K562 (cell line): ENCODE measurements around the gene DDX23. TPM values are rescaled to one million over a fixed set of nuclear protein-coding genes. Genes with fewer than 3 reads are reported as not detected.

Source experiments
- ATAC-seq: fragments of 200-7000 bp; cut with Tn5 transposase; 3 replicates; pipeline ENCODE4 v1.9.1; 2020; ENCODE audit warnings: moderate library complexity
- BruUV-seq: library from RNA; stranded (reverse); fragments of 400-500 nt; replicated peaks from 2 replicates; lab custom pipeline; 2021; lab: Mats Ljungman, UMichigan
- CTCF ChIA-PET: fragments of 300-600 bp; formaldehyde crosslinking; extraction: SDS; loops from one replicate; lab custom pipeline; 2021; ENCODE audit warnings: low intra/inter-chr PET ratio; lab: Yijun Ruan, JAX
- POLR2A ChIA-PET: fragments of 300-600, 350-650 bp; sonication (Branson Sonifier 250); formaldehyde crosslinking; extraction: SDS; loops from one replicate; lab custom pipeline; 2021; ENCODE audit warnings: antibody characterized with exemption, inconsistent platforms; lab: Yijun Ruan, JAX
- DNase-seq, 4 experiments: peaks; one replicate each; pipeline versions ENCODE4 v3.0.0 to v3.0.0-alpha.2; 2011 to 2018; ENCODE audit warnings: low spot score in 3 of 4, mixed read lengths in 3 of 4; ENCODE audit errors: extremely low read depth in 1 of 4
- FAIRE-seq: peaks from 2 replicates; lab custom pipeline; 2011; peaks lifted over from hg19 to GRCh38; lab: Jason Lieb, UNC
- H2AFZ ChIP-seq: 2 replicates; pipeline ENCODE4 v1.6.0; 2011; ENCODE audit warnings: low read depth, low read length, control low read depth, inconsistent platforms
- H3K27ac ChIP-seq: fragments of 200-600 bp; 3 replicates; pipeline ENCODE4 v1.8.0; 2011; ENCODE audit warnings: low read depth, mild to moderate bottlenecking, control low read depth, inconsistent platforms, low read length, moderate library complexity, mixed read lengths; ENCODE audit errors: extremely low read depth
- H3K27me3 ChIP-seq, 2 experiments: fragments of 300-600 bp in 1 of 2; 2 replicates in 1 of 2; 3 replicates in 1 of 2; pipeline versions ENCODE4 v1.6.0 to v1.8.0; 2011; ENCODE audit warnings: inconsistent platforms in 2 of 2, low read length in 2 of 2, mild to moderate bottlenecking in 1 of 2, mixed read lengths in 1 of 2, moderate library complexity in 1 of 2; ENCODE audit not compliant: control insufficient read depth in 2 of 2, insufficient read depth in 2 of 2
- H3K36me3 ChIP-seq: fragments of 300-600 bp; 3 replicates; pipeline ENCODE4 v1.8.0; 2011; ENCODE audit warnings: mild to moderate bottlenecking, low read length, inconsistent platforms; ENCODE audit not compliant: control insufficient read depth, insufficient read depth
- H3K4me1 ChIP-seq, 2 experiments: fragments of 200-600 bp in 1 of 2; replicated peaks in 1 of 2; 2 replicates in 1 of 2; 3 replicates in 1 of 2; pipeline versions ENCODE4 v1.5.1 to v1.8.0; 2011; ENCODE audit warnings: inconsistent platforms in 2 of 2, low read length in 2 of 2, mild to moderate bottlenecking in 1 of 2, mixed read lengths in 1 of 2, moderate library complexity in 1 of 2; ENCODE audit not compliant: control insufficient read depth in 2 of 2, insufficient read depth in 2 of 2
- H3K4me2 ChIP-seq: 2 replicates; pipeline ENCODE4 v1.6.1; 2011; ENCODE audit warnings: low read length, control low read depth, inconsistent platforms, mixed read lengths; ENCODE audit not compliant: insufficient read depth
- H3K4me3 ChIP-seq: fragments of 200-600 bp; sonication (generic), shearing (Covaris generic); 2 replicates; pipeline ENCODE4 v1.5.1; 2016; ENCODE audit warnings: control low read depth, inconsistent platforms
- H3K79me2 ChIP-seq: fragments of 200-600 bp; 3 replicates; pipeline ENCODE4 v1.8.0; 2011; ENCODE audit warnings: low read length, inconsistent platforms; ENCODE audit not compliant: control insufficient read depth, insufficient read depth
- H3K9ac ChIP-seq, 2 experiments: 2 replicates each; pipeline versions ENCODE4 v1.6.0 to v1.6.1; 2011; ENCODE audit warnings: low read depth in 2 of 2, low read length in 2 of 2, control low read depth in 1 of 2, inconsistent platforms in 1 of 2, mild to moderate bottlenecking in 1 of 2, mixed read lengths in 1 of 2; ENCODE audit not compliant: insufficient read depth in 1 of 2
- H3K9me1 ChIP-seq: one replicate; pipeline ENCODE4 v1.6.0; 2011; ENCODE audit warnings: inconsistent platforms, mild to moderate bottlenecking, low read length, moderate library complexity; ENCODE audit not compliant: control insufficient read depth, insufficient read depth
- H3K9me3 ChIP-seq: replicated peaks from 2 replicates; pipeline ENCODE4 v1.5.1; 2011; ENCODE audit warnings: low read depth, low read length, inconsistent platforms; ENCODE audit not compliant: control insufficient read depth, insufficient read depth
- H4K20me1 ChIP-seq: replicated peaks from 2 replicates; pipeline ENCODE4 v1.6.1; 2011; ENCODE audit warnings: low read length, inconsistent platforms, mixed read lengths; ENCODE audit not compliant: control insufficient read depth, insufficient read depth
- DDX20 ChIP-seq: fragments of 450-650 bp; IDR thresholded peaks from 2 replicates; pipeline ENCODE4 v1.6.1; 2016; ENCODE audit warnings: missing genetic modification characterization, low read depth, mild to moderate bottlenecking, missing compliant biosample characterization, moderate library complexity
- ESRRA ChIP-seq: fragments of 450-650 bp; IDR thresholded peaks from 2 replicates; pipeline ENCODE4 v1.6.1; 2014; ENCODE audit warnings: low read depth, mild to moderate bottlenecking, moderate library complexity, borderline replicate concordance
- RB1 ChIP-seq: fragments of 450-650 bp; IDR thresholded peaks from 2 replicates; pipeline ENCODE4 v1.6.1; 2017; ENCODE audit warnings: low read depth, mild to moderate bottlenecking
- WGBS: fragments of 100-300 bp; shearing (Covaris generic); methylation state at CpG from one replicate; pipeline ENCODE4 v1.1.6; 2016; ENCODE audit warnings: low coverage, mixed read lengths; ENCODE audit not compliant: insufficient coverage; ENCODE audit errors: missing lambda C conversion rate; 5-methylcytosine and 5-hydroxymethylcytosine counted together
- in situ Hi-C: fragments of 300-500 bp; cut with MboI; formaldehyde crosslinking; loops from 4 replicates; pipeline ENCODE4 v1.15.0; 2018; ENCODE audit warnings: inconsistent platforms, mixed read lengths
- intact Hi-C: fragments of 100-400 bp; cut with micrococcal nuclease; formaldehyde crosslinking; loops from 2 replicates; pipeline ENCODE4 v1.14.2; 2022
- polyA plus RNA-seq, 8 experiments: library from polyadenylated mRNA; depleted of rRNA in 4 of 8; stranded (reverse) in 5 of 8; unstranded in 3 of 8; fragments of >200 nt; fragmentation: Nextera tagmentation in 2 of 8; fragmentation: Illumina TruSeq in 1 of 8; extraction: Ambion mirVana in 2 of 8; extraction: Trizol in 1 of 8; gene quantifications; 2 replicates each; pipeline versions ENCODE4 v1.2.1 to v1.2.3, GENCODE V29; 2011 to 2014; ENCODE audit warnings: inconsistent platforms in 1 of 8, missing spikeins in 1 of 8
- total RNA-seq, 7 experiments: library from RNA; depleted of rRNA in 6 of 7; stranded (reverse); fragments of >200 nt in 6 of 7; fragmentation: Illumina TruSeq in 2 of 7; extraction: Trizol in 2 of 7; gene quantifications; 2 replicates each; pipeline versions ENCODE4 v1.2.1 to v1.2.3, GENCODE V29; 2011 to 2021; ENCODE audit warnings: low replicate concordance in 1 of 7
- TF ChIP-seq, protein P1 (sequence below), 2 experiments: fragments of 450-650 bp; IDR thresholded peaks; 2 replicates each; pipeline ENCODE4 v1.6.1; 2016; ENCODE audit warnings: mild to moderate bottlenecking in 2 of 2, borderline replicate concordance in 1 of 2, low read depth in 1 of 2, moderate library complexity in 1 of 2

Gene DDX23
- total and polyA plus RNA-seq, 9 of the 15 experiments (the other 6 are each of a cell fraction or from before 2014, with no cell fraction given) = 32.4 to 138 (median 104) TPM

DNA sequence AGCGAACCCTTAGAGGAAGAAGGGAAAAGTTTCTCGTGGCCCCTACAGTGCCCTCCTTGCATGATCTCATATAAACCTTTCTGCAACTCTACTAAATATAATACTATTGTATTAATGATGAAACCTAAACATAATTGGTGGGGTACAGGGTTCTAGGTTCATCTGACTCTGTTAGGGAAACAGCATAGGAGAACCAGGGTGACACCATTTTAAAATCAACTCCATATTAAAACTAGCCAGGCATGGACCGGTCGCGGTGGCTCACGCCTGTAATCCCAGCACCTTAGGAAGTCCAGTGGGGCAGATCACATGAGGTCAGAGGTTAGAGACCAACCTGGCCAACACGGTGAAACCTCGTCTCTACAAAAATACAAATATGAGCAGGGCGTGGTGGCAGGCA lies 28.7 kb upstream of the DDX23 start:
- H3K9me3 ChIP-seq = no peaks in the 10 kb centered on the region
- H3K36me3 ChIP-seq = no peaks in the 10 kb centered on the region
- TF ChIP-seq RB1 = no peak
- TF ChIP-seq ESRRA = no peak
- TF ChIP-seq, protein P1, sequence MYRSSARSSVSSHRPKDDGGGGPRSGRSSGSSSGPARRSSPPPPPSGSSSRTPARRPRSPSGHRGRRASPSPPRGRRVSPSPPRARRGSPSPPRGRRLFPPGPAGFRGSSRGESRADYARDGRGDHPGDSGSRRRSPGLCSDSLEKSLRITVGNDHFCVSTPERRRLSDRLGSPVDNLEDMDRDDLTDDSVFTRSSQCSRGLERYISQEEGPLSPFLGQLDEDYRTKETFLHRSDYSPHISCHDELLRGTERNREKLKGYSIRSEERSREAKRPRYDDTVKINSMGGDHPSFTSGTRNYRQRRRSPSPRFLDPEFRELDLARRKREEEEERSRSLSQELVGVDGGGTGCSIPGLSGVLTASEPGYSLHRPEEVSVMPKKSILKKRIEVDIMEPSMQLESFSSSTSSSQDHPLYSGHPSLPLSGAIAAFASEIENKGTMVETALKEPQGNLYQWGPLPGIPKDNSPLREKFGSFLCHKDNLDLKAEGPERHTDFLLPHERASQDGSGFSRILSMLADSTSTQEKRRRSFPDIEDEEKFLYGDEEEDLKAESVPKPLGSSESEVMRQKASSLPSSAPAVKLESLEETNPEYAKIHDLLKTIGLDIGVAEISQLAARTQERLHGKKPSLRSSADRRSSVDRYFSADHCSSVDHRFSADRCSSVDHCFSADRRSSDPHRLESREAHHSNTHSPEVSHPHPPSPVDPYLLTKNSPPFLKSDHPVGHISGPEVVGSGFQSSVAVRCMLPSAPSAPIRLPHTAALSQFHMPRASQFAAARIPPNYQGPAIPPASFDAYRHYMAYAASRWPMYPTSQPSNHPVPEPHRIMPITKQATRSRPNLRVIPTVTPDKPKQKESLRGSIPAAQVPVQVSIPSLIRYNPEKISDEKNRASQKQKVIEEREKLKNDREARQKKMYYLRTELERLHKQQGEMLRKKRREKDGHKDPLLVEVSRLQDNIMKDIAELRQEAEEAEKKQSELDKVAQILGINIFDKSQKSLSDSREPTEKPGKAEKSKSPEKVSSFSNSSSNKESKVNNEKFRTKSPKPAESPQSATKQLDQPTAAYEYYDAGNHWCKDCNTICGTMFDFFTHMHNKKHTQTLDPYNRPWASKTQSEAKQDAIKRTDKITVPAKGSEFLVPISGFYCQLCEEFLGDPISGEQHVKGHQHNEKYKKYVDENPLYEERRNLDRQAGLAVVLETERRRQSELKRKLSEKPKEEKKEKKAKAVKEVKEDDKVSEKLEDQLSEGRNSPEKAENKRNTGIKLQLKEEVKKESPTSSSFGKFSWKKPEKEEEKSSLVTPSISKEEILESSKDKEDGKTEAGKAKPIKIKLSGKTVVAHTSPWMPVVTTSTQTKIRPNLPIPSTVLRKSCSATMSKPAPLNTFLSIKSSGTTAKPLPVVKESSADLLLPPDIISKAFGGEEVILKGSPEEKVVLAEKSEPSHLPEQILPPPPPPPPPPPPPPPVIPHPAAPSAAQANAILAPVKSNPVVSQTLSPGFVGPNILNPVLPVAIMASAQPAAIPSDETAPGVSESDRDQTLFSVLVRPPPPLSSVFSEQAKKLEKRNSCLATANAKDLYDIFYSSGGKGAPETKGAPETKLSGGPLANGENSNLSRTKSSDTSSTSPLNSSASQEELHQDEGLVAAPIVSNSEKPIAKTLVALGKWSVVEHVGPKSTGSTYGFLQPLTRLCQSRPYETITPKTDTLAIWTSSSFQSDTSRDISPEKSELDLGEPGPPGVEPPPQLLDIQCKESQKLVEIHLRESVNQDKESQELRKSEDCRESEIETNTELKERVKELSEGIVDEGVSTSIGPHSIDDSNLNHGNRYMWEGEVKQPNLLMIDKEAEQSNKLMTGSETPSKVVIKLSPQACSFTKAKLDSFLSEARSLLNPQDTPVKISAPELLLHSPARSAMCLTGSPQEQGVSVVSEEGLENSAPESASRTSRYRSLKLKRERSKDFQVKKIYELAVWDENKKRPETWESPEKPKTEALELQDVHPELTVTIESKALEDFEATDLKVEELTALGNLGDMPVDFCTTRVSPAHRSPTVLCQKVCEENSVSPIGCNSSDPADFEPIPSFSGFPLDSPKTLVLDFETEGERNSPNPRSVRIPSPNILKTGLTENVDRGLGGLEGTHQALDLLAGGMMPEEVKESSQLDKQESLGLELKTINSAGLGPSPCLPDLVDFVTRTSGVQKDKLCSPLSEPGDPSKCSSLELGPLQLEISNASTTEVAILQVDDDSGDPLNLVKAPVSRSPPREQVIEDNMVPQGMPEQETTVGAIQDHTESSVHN (IDR thresholded peaks at IDR 0.05; ENCODE audit: borderline replicate concordance in 1 of 2, low read depth in 1 of 2) = no peak
- TF ChIP-seq DDX20 (tag) = 0 out of 2 replicates have a peak, but pooled peaks have one; percentile 35
- in situ Hi-C loops = no loop called here
- ATAC-seq = no peak
- FAIRE-seq = no peak
- peaks cover 9 to 13% of the 10 kb centered on the region in 2 experiments; a peak in 3 of 5 replicates for H3K4me1 ChIP-seq
- POLR2A ChIA-PET = interaction anchor here (1.2 to 1.5 kb wide), 2 partner anchors 12 to 30 kb away, joined by 4 to 5 read pairs; no protein-coding TSS in a partner anchor
- no peak overlapping the region for H2AFZ ChIP-seq
- H3K27me3 ChIP-seq = peaks cover 3 to 4% of the 10 kb centered on the region in 2 experiments; a peak in 1 of 5 replicates
- no peaks in the 10 kb centered on the region for H3K79me2 ChIP-seq
- H3K9me1 ChIP-seq = no peaks in the 10 kb centered on the region
- CTCF ChIA-PET = no interaction called here
- intact Hi-C loops = no loop called here
- 28% methylated on average over 9 of the region's 9 CpGs for WGBS
- no TSS peak for BruUV-seq
- H4K20me1 ChIP-seq = no peaks in the 10 kb centered on the region
- no peak overlapping the region for H3K27ac ChIP-seq
- no peak overlapping the region for H3K4me3 ChIP-seq
- no peak for DNase-seq
- H3K4me2 ChIP-seq = no peak overlapping the region
- no peak overlapping the region for H3K9ac ChIP-seq
